Measurements from ENCODE around the gene AQR.

The AQR gene

GRCh38 chr15:34883042-34883441 lies 86.5 kb downstream of the AQR start:
- ATAC-seq (ENCODE audit: low read depth) (no peak), DNase-seq (ENCODE audit: low spot score in 2 of 2) (no peak)
- Mint-ChIP-seq H3K4me3 (no peak overlapping the region), H3K27ac (no peak overlapping the region), H3K36me3 (peaks cover 47% of the 10 kb centered on the region), H3K4me1 (no peaks in the 10 kb centered on the region), H3K27me3 (no peaks in the 10 kb centered on the region), H3K9me3 (no peaks in the 10 kb centered on the region)

GRCh38 chr15:34879107-34879506 lies 90.4 kb downstream of the AQR start:
- Mint-ChIP-seq H3K36me3 (peaks cover 44% of the 10 kb centered on the region), H3K4me3 (no peak overlapping the region), H3K4me1 (peaks cover 4% of the 10 kb centered on the region)

GRCh38 chr15:34876640-34877039 lies 92.9 kb downstream of the AQR start:
- Mint-ChIP-seq H3K27ac (peak overlapping the region; percentile 36), H3K27me3 (no peaks in the 10 kb centered on the region), H3K4me3 (no peak overlapping the region), H3K9me3 (peaks cover under 1% of the 10 kb centered on the region), H3K36me3 (peaks cover 42% of the 10 kb centered on the region), H3K4me1 (peaks cover 4% of the 10 kb centered on the region)
- ATAC-seq (ENCODE audit: low read depth) (no peak), DNase-seq (ENCODE audit: low spot score in 2 of 2) (no peak)

More at GRCh38 chr15:34879107-34879506, 90.4 kb downstream of the AQR start:
- Mint-ChIP-seq H3K9me3 (no peaks in the 10 kb centered on the region), H3K27me3 (no peaks in the 10 kb centered on the region), H3K27ac (no peak overlapping the region)
- no peak for ATAC-seq (ENCODE audit: low read depth)
- no peak for DNase-seq (ENCODE audit: low spot score in 2 of 2)

GRCh38 chr15:34869110-34869509 lies 100.4 kb downstream of the AQR start:
- Mint-ChIP-seq H3K36me3 (peaks cover 48% of the 10 kb centered on the region), H3K9me3 (peaks cover 5% of the 10 kb centered on the region), H3K4me1 (no peaks in the 10 kb centered on the region), H3K27me3 (no peaks in the 10 kb centered on the region), H3K4me3 (no peak overlapping the region), H3K27ac (no peak overlapping the region)
- DNase-seq (ENCODE audit: low spot score in 2 of 2) (no peak), ATAC-seq (ENCODE audit: low read depth) (no peak)

GRCh38 chr15:34865531-34865930 lies 104.0 kb downstream of the AQR start:
- H3K27ac Mint-ChIP-seq, result no peak overlapping the region
- ATAC-seq (ENCODE audit: low read depth) (no peak), DNase-seq (ENCODE audit: low spot score in 2 of 2) (no peak)
- no peak overlapping the region for H3K4me3 Mint-ChIP-seq
- H3K4me1 Mint-ChIP-seq, result no peaks in the 10 kb centered on the region
- peaks cover 44% of the 10 kb centered on the region for H3K36me3 Mint-ChIP-seq
- peaks cover 3% of the 10 kb centered on the region for H3K9me3 Mint-ChIP-seq
- H3K27me3 Mint-ChIP-seq, result no peaks in the 10 kb centered on the region

- H3K36me3 Mint-ChIP-seq, result peaks cover 31% of the 10 kb centered on the region
- no peak overlapping the region for H3K4me3 Mint-ChIP-seq
- DNase-seq (ENCODE audit: low spot score in 2 of 2), result no peak
- H3K27ac Mint-ChIP-seq, result no peak overlapping the region
- no peaks in the 10 kb centered on the region for H3K27me3 Mint-ChIP-seq
- ATAC-seq (ENCODE audit: low read depth), result no peak
- no peaks in the 10 kb centered on the region for H3K9me3 Mint-ChIP-seq
- H3K4me1 Mint-ChIP-seq, result no peaks in the 10 kb centered on the region
Observed at GRCh38 chr15:34861214-34861613, 108.3 kb downstream of the AQR start.

DNA sequence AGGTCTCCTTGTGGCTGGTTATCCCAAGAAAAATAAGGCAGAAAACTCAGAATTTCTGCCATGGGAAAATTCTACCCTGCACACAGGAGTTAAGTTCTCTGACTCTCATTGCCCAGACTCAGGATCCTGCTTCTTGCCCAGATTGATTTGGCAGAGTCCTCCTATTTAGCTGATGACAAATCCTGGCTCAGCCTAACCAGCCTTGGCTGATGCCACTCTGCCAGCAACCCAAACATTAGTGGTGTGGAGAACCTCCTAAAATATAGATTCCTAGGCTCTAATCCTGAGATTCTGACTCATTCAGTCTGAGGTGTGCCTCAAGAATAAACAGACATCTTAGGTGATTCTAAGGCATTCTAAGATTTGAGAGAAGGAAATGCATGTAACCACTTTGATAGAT lies 113.6 kb downstream of the AQR start:
- peaks cover 30% of the 10 kb centered on the region for H3K36me3 Mint-ChIP-seq
- peaks cover 6% of the 10 kb centered on the region for H3K4me1 Mint-ChIP-seq
- DNase-seq (ENCODE audit: low spot score in 2 of 2) (no peak), ATAC-seq (ENCODE audit: low read depth) (no peak)
- no peak overlapping the region for H3K27ac Mint-ChIP-seq
- H3K4me3 Mint-ChIP-seq, result no peak overlapping the region
- H3K9me3 Mint-ChIP-seq, result no peaks in the 10 kb centered on the region
- no peaks in the 10 kb centered on the region for H3K27me3 Mint-ChIP-seq

GRCh38 chr15:34855413-34855812 lies 114.1 kb downstream of the AQR start:
- H3K36me3 Mint-ChIP-seq, result peaks cover 30% of the 10 kb centered on the region
- H3K27me3 Mint-ChIP-seq, result no peaks in the 10 kb centered on the region
- peaks cover 6% of the 10 kb centered on the region for H3K4me1 Mint-ChIP-seq
- ATAC-seq (ENCODE audit: low read depth), result no peak
- no peak for DNase-seq (ENCODE audit: low spot score in 2 of 2)
- no peaks in the 10 kb centered on the region for H3K9me3 Mint-ChIP-seq
- H3K27ac Mint-ChIP-seq, result no peak overlapping the region
- H3K4me3 Mint-ChIP-seq, result no peak overlapping the region

GRCh38 chr15:34854232-34854631 lies 115.3 kb downstream of the AQR start:
- H3K4me3 Mint-ChIP-seq, result no peak overlapping the region
- H3K27me3 Mint-ChIP-seq, result no peaks in the 10 kb centered on the region
- H3K36me3 Mint-ChIP-seq, result peaks cover 27% of the 10 kb centered on the region
- H3K27ac Mint-ChIP-seq, result no peak overlapping the region
- no peak for ATAC-seq (ENCODE audit: low read depth)
- H3K4me1 Mint-ChIP-seq, result peaks cover 6% of the 10 kb centered on the region
- DNase-seq (ENCODE audit: low spot score in 2 of 2), result no peak
- no peaks in the 10 kb centered on the region for H3K9me3 Mint-ChIP-seq

DNA sequence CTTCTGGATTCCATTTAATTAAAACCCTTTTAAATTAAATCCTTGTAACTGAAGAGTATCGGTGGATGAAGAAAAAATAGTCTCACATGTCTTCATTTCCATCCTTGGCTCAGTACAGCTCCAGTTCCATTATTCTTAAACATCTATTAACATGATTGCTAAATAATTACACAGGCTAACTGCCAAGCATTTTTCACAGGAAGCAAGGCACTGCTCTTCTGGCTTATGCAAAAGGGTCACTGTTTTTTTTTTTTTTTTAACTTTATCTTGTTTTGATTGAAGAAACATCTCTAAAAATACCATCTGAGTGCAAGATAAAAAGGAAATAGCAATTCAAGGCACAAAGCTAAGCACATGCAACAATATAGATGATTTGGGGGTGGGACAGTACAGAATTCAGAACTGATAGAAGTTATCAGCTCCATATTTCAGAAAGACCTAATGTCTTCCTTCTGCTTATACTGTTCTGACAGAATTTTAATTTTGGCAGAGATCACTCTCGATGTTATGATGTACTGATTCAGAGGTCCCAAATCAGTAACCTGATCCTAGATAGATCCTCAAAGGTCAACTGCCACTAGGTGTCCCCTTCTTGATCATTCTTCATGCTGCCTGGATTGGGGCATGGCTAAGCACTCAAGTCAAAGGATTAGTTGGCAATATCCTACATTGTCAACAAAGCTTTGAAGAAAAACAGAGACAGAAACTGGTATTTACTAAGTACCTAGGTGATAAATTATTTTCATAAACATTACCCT lies 116.4 kb downstream of the AQR start:
- no peak overlapping the region for H3K4me3 Mint-ChIP-seq
- no peaks in the 10 kb centered on the region for H3K27me3 Mint-ChIP-seq
- peaks cover 6% of the 10 kb centered on the region for H3K4me1 Mint-ChIP-seq
- no peak for DNase-seq (ENCODE audit: low spot score in 2 of 2)
- ATAC-seq (ENCODE audit: low read depth), result no peak
- peaks cover 20% of the 10 kb centered on the region for H3K36me3 Mint-ChIP-seq
- H3K27ac Mint-ChIP-seq, result no peak overlapping the region
- peaks cover 1% of the 10 kb centered on the region for H3K9me3 Mint-ChIP-seq

DNA sequence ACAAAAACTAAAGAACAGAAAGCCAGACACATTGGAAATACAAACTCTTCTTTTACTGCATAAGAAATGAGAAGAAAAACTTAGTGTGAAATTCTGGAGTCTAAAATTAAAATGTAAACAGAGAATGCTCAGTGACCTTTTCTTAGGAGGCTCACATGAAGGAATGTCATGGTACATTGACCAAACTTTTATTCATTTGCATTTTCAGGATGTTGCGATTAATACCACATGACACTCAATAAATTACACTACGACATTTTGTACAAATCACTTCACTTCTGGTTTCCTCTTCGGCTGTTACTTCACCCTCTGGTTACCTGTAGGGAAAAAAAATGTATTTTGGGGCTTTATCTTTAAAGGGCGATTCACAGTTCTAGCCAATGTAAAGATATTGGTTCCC lies 117.8 kb downstream of the AQR start:
- H3K27me3 Mint-ChIP-seq, result no peaks in the 10 kb centered on the region
- peaks cover 6% of the 10 kb centered on the region for H3K4me1 Mint-ChIP-seq
- no peak overlapping the region for H3K4me3 Mint-ChIP-seq
- peaks cover 16% of the 10 kb centered on the region for H3K36me3 Mint-ChIP-seq
- peak; percentile 60 for ATAC-seq (ENCODE audit: low read depth)
- no peak for DNase-seq (ENCODE audit: low spot score in 2 of 2)
- H3K9me3 Mint-ChIP-seq, result peaks cover 3% of the 10 kb centered on the region
- H3K27ac Mint-ChIP-seq, result peak overlapping the region; percentile 80

GRCh38 chr15:34851007-34851406 lies 118.5 kb downstream of the AQR start:
- Mint-ChIP-seq H3K27me3 (no peaks in the 10 kb centered on the region), H3K27ac (peak overlapping the region; percentile 80), H3K9me3 (peaks cover 3% of the 10 kb centered on the region), H3K36me3 (peaks cover 12% of the 10 kb centered on the region), H3K4me1 (peaks cover 6% of the 10 kb centered on the region), H3K4me3 (no peak overlapping the region)
- no peak for DNase-seq (ENCODE audit: low spot score in 2 of 2)
- ATAC-seq (ENCODE audit: low read depth), result no peak

DNA sequence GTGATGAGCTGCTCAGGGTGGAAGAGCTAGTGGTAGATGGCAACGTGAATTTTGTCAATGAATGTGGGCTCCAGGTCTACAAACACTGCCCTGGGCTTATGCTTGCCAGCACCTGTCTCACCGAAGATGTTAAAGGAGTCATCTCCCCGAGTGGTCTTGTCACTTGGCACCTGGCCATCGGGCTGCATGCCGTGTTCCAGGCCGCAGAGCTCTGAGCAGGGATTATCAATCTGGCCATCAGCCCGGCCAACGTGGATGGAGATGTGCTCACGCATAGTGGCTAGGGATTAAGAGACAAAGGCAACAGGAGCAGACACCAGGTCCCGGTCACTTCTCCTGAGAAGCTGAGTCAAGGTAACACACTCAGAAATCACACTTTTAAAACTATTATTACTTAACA lies 119.4 kb downstream of the AQR start:
- Mint-ChIP-seq H3K27ac (no peak overlapping the region), H3K4me3 (no peak overlapping the region), H3K36me3 (peaks cover 6% of the 10 kb centered on the region), H3K4me1 (peaks cover 6% of the 10 kb centered on the region), H3K9me3 (peaks cover 3% of the 10 kb centered on the region), H3K27me3 (no peaks in the 10 kb centered on the region)
- no peak for ATAC-seq (ENCODE audit: low read depth)
- no peak for DNase-seq (ENCODE audit: low spot score in 2 of 2)

GRCh38 chr15:34849364-34849959 lies 120.1 kb downstream of the AQR start:
- Mint-ChIP-seq H3K4me1 (peaks cover 6% of the 10 kb centered on the region), H3K4me3 (no peak overlapping the region), H3K36me3 (peaks cover 2% of the 10 kb centered on the region), H3K27me3 (no peaks in the 10 kb centered on the region), H3K9me3 (peaks cover 3% of the 10 kb centered on the region), H3K27ac (no peak overlapping the region)
- DNase-seq (ENCODE audit: low spot score in 2 of 2) (no peak), ATAC-seq (ENCODE audit: low read depth) (no peak)

DNA sequence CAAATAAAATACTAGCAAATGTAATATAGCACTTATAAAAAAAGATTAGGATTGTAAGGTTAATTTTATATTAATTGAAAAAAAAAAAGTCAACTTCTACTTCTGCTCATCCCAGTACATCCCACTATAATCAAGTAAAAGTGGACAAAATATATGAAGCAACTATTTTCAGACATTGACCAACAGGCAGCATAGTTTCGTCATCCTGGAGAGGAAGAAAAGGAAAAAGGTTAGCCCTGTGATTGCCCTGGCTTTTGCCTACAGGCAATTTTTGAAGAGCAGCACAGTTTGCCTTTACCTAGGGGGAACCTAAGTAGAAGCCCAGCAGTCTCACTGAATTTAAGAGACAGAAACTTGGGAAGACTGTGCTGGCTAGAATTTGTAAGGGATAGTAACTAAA lies 121.9 kb downstream of the AQR start:
- Mint-ChIP-seq H3K27ac (no peak overlapping the region), H3K4me3 (no peak overlapping the region), H3K9me3 (peaks cover 3% of the 10 kb centered on the region), H3K27me3 (no peaks in the 10 kb centered on the region), H3K4me1 (peaks cover 6% of the 10 kb centered on the region), H3K36me3 (no peaks in the 10 kb centered on the region)
- DNase-seq (ENCODE audit: low spot score in 2 of 2) (no peak), ATAC-seq (ENCODE audit: low read depth) (no peak)

Measured in memory B cell (primary cell).